Parathyroid adenoma (tissue), 2 donors: ENCODE measurements around the gene OPCML.

Experiments
- H2AFZ ChIP-seq: fragments of 300-600 bp; sonication (generic); one replicate; pipeline ENCODE4 v1.7.0; 2017; ENCODE audit warnings: antibody characterized with exemption, mild to moderate bottlenecking
- H3K27ac ChIP-seq: fragments of 300-600 bp; sonication (generic); one replicate; pipeline ENCODE4 v1.7.0; 2017
- H3K27me3 ChIP-seq: fragments of 300-600 bp; sonication (generic); one replicate; pipeline ENCODE4 v1.7.0; 2017; ENCODE audit warnings: low read length; ENCODE audit not compliant: control insufficient read depth, insufficient read depth
- H3K36me3 ChIP-seq: fragments of 300-600 bp; sonication (generic); one replicate; pipeline ENCODE4 v1.7.0; 2017; ENCODE audit warnings: low read length; ENCODE audit not compliant: control insufficient read depth, insufficient read depth
- H3K4me1 ChIP-seq: fragments of 300-600 bp; sonication (generic); one replicate; pipeline ENCODE4 v1.7.0; 2017; ENCODE audit warnings: control low read depth
- H3K4me2 ChIP-seq: fragments of 300-600 bp; sonication (generic); one replicate; pipeline ENCODE4 v1.7.0; 2017; ENCODE audit warnings: low read length
- H3K4me3 ChIP-seq: fragments of 300-600 bp; sonication (generic); one replicate; pipeline ENCODE4 v1.7.0; 2017; ENCODE audit warnings: low read depth, low read length
- H3K79me2 ChIP-seq: fragments of 300-600 bp; sonication (generic); one replicate; pipeline ENCODE4 v1.7.0; 2017; ENCODE audit warnings: control low read depth
- H3K9ac ChIP-seq: fragments of 300-600 bp; sonication (generic); one replicate; pipeline ENCODE4 v1.7.0; 2017; ENCODE audit warnings: mild to moderate bottlenecking
- H3K9me3 ChIP-seq: fragments of 300-600 bp; sonication (generic); one replicate; pipeline ENCODE4 v1.7.0; 2017; ENCODE audit warnings: low read length; ENCODE audit not compliant: control insufficient read depth
- TF ChIP-seq, protein P1 (sequence below): fragments of 300-600 bp; sonication (generic); IDR thresholded peaks from one replicate; pipeline ENCODE4 v1.7.0; 2017; ENCODE audit warnings: antibody characterized with exemption, mild to moderate bottlenecking
- donor health status: primary hyperparathyroidism.

OPCML gene

DNA sequence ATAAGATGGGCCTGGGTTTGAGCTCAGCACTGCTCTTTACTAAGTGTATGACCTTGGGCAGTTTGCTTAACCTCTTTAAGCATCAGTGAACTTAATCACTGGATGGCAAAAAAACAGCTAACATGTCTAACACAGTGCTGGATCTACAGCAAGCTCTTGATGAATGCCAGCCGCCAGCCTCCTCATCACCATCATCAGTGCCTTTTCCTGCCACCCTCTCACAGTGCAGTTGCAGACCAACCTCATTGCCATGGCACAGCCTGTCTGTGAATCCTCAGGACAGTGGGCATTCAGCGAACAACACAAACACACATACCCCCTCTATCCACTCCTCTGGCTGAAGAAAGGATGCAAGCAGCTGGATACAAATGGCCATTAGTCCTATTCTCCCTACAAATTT is 133.0 kb downstream of the OPCML start:
- H3K79me2 ChIP-seq = no peaks in the 10 kb centered on the region
- no peaks in the 10 kb centered on the region for H3K36me3 ChIP-seq
- no peaks in the 10 kb centered on the region for H3K4me1 ChIP-seq
- H2AFZ ChIP-seq = no peak overlapping the region
- H3K9me3 ChIP-seq = no peaks in the 10 kb centered on the region
- TF ChIP-seq, protein P1, sequence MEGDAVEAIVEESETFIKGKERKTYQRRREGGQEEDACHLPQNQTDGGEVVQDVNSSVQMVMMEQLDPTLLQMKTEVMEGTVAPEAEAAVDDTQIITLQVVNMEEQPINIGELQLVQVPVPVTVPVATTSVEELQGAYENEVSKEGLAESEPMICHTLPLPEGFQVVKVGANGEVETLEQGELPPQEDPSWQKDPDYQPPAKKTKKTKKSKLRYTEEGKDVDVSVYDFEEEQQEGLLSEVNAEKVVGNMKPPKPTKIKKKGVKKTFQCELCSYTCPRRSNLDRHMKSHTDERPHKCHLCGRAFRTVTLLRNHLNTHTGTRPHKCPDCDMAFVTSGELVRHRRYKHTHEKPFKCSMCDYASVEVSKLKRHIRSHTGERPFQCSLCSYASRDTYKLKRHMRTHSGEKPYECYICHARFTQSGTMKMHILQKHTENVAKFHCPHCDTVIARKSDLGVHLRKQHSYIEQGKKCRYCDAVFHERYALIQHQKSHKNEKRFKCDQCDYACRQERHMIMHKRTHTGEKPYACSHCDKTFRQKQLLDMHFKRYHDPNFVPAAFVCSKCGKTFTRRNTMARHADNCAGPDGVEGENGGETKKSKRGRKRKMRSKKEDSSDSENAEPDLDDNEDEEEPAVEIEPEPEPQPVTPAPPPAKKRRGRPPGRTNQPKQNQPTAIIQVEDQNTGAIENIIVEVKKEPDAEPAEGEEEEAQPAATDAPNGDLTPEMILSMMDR = no peak
- H3K27ac ChIP-seq = no peak overlapping the region
- H3K4me3 ChIP-seq = no peak overlapping the region
- no peak overlapping the region for H3K9ac ChIP-seq
- no peaks in the 10 kb centered on the region for H3K27me3 ChIP-seq
- H3K4me2 ChIP-seq = no peak overlapping the region

DNA sequence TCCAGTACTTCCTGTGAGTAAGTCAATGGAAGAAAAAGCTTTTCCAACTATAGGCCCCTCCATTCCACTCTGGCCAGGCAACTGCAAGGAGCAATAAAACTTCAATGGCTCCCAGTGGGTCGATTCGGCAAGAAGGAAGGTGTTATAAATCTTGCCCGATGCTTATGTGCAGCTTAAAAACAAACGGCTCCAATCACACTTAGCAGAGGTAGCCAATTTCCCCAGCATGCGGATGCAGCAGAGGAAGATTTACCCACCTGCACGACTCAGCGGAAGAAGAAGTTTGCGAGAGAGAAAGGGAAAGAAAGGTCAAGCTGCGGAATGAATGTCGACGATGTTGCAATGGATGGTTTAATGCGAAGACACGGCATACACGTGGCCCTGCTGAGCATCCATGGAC is 141.5 kb downstream of the OPCML start:
- Histone ChIP-seq H3K9me3 (no peaks in the 10 kb centered on the region), H3K4me3 (no peak overlapping the region), H2AFZ (no peak overlapping the region), H3K4me2 (no peak overlapping the region), H3K36me3 (no peaks in the 10 kb centered on the region), H3K27ac (no peak overlapping the region), H3K79me2 (no peaks in the 10 kb centered on the region), H3K4me1 (no peaks in the 10 kb centered on the region), H3K27me3 (no peaks in the 10 kb centered on the region), H3K9ac (no peak overlapping the region)
- TF ChIP-seq, protein P1 = no peak

DNA sequence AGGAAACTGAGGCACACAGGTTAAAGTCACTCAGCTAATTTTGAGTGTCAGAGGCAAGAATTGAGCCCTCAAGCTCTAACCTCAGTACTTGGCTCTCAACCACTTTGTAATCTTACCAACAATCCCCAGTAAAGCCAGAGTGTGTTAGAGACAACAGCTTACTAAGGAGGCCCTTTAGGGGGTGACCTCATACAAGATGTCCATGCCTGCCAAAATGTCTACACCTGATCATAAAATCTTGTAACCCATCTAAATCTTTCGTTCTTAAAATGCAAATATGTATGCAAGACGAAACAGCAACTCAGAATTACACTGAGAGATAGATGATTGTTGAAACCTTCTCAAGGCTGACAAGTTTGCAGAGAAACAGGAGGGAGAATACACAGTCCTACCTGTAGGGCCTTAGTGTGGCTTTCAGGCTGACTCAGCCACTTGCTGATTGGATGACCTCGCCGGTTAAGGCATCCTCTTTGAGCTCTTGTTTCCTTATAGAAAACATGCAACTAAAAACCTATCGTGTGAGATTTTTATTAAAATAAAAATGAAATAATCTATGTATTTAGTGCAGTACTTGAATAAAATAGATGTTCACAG is 143.2 kb downstream of the OPCML start:
- Histone ChIP-seq H3K79me2 (no peaks in the 10 kb centered on the region), H3K9me3 (no peaks in the 10 kb centered on the region), H3K4me2 (no peak overlapping the region), H3K4me1 (no peaks in the 10 kb centered on the region), H3K27me3 (no peaks in the 10 kb centered on the region), H3K36me3 (no peaks in the 10 kb centered on the region), H2AFZ (no peak overlapping the region), H3K4me3 (no peak overlapping the region), H3K9ac (no peak overlapping the region), H3K27ac (no peak overlapping the region)
- TF ChIP-seq, protein P1 = no peak

DNA sequence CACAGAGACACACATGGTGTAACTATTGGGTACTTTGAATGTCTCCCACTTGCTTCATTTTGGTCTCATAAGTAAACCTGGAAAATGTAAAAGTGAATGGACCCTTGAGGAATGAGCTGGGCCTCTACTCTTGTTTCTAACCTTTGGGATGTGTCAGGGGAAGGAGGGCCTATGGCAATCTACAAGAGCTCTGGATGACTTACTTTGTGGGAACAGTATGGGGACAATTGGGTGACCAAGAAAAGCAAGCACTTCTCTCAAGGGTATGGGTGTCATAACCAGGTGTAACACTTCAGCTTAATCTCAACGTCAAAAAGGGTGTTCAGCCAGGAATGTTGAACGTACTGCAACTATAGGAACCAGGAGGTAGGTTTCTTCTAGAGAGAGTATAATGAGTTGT is 144.0 kb downstream of the OPCML start:
- Histone ChIP-seq H3K4me3 (no peak overlapping the region), H3K79me2 (no peaks in the 10 kb centered on the region), H3K27me3 (no peaks in the 10 kb centered on the region), H3K36me3 (no peaks in the 10 kb centered on the region), H3K27ac (no peak overlapping the region), H2AFZ (no peak overlapping the region), H3K9me3 (no peaks in the 10 kb centered on the region), H3K4me1 (no peaks in the 10 kb centered on the region), H3K9ac (no peak overlapping the region), H3K4me2 (no peak overlapping the region)
- TF ChIP-seq, protein P1 = no peak

DNA sequence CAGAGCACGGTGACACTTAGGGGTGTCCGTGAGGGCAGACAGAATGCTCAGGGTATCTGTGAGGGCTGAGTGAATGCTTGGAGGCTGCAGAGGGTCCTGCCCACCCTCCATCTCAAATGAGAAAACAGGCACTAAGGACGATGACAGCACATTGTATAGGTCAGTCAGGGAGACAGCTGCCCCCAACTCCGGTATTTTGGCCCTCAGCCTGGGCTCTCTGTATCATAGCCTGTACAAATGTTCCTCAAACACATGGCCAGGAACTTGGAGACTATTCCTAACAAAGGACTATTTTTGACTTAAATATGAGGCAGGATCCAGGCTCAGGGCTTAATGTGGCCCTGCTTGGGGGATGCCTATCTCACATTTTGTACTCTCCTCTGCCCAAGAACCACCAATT is 145.4 kb downstream of the OPCML start:
- no peaks in the 10 kb centered on the region for H3K36me3 ChIP-seq
- TF ChIP-seq, protein P1 = no peak
- H3K79me2 ChIP-seq = no peaks in the 10 kb centered on the region
- no peaks in the 10 kb centered on the region for H3K9me3 ChIP-seq
- H3K4me2 ChIP-seq = no peak overlapping the region
- H2AFZ ChIP-seq = no peak overlapping the region
- no peak overlapping the region for H3K27ac ChIP-seq
- no peaks in the 10 kb centered on the region for H3K27me3 ChIP-seq
- no peak overlapping the region for H3K9ac ChIP-seq
- H3K4me1 ChIP-seq = no peaks in the 10 kb centered on the region
- H3K4me3 ChIP-seq = no peak overlapping the region
